B cell (primary cell): Measurements from ENCODE around the gene KLHL18.

Source experiments
- CTCF ChIP-seq: fragments of 200-600 bp; IDR thresholded peaks from one replicate; pipeline ENCODE4 v1.8.0; 2022; ENCODE audit warnings: antibody characterized with exemption, mild to moderate bottlenecking
- EZH2 ChIP-seq: IDR thresholded peaks from 2 replicates; pipeline ENCODE4 v1.6.1; 2012; ENCODE audit warnings: borderline replicate concordance, low read depth, mild to moderate bottlenecking, moderate library complexity, low read length; ENCODE audit not compliant: insufficient read depth, poor library complexity, severe bottlenecking

GRCh38 chr3:47315069-47315647 is 32.4 kb downstream of the KLHL18 start:
- TF ChIP-seq CTCF, result no peak
- TF ChIP-seq EZH2, result no peak
